HG03039 (cell line): ENCODE results near the gene ADAT1.
"Not testable (repeated sequence)": the region's sequence is repeated elsewhere in the genome, so short reads cannot be mapped to it uniquely, and the experiment has no call there.

Experiments
- ATAC-seq: cut with Tn5 transposase; IDR thresholded peaks from one replicate; pipeline ENCODE4 v1.9.1; 2021; ENCODE audit warnings: mild to moderate bottlenecking, moderate library complexity; ENCODE audit not compliant: unreplicated experiment

The ADAT1 gene

GRCh38 chr16:75621170-75621477 lies 2.0 kb downstream of the ADAT1 start:
- ATAC-seq: no peak

GRCh38 chr16:75620326-75621169 lies 2.5 kb downstream of the ADAT1 start:
- ATAC-seq: no peak

GRCh38 chr16:75618780-75619179 lies 4.3 kb downstream of the ADAT1 start:
- ATAC-seq: no peak

GRCh38 chr16:75617121-75617520 lies 6.0 kb downstream of the ADAT1 start:
- no peak for ATAC-seq

GRCh38 chr16:75616521-75617010 lies 6.5 kb downstream of the ADAT1 start:
- peak; percentile 55 for ATAC-seq

- ATAC-seq: no peak
These were observed 7.5 kb downstream of the ADAT1 start for GRCh38 chr16:75615619-75616018.

- no peak for ATAC-seq
These were observed 8.8 kb downstream of the ADAT1 start for GRCh38 chr16:75614066-75614897.

GRCh38 chr16:75606507-75606906 lies 16.6 kb downstream of the ADAT1 start:
- no peak for ATAC-seq

GRCh38 chr16:75603241-75603640 lies 19.8 kb downstream of the ADAT1 start:
- ATAC-seq: no peak

GRCh38 chr16:75599452-75600277 lies 23.4 kb downstream of the ADAT1 start:
- ATAC-seq: no peak

- no peak for ATAC-seq
These were observed 29.0 kb downstream of the ADAT1 start for GRCh38 chr16:75593825-75594820.

- no peak for ATAC-seq
These were observed 29.8 kb downstream of the ADAT1 start for GRCh38 chr16:75593308-75593707.

GRCh38 chr16:75591927-75592326 lies 31.2 kb downstream of the ADAT1 start:
- ATAC-seq: not testable (repeated sequence)

GRCh38 chr16:75590920-75591843 lies 31.9 kb downstream of the ADAT1 start:
- no peak for ATAC-seq

- ATAC-seq: no peak
These were observed 33.8 kb downstream of the ADAT1 start for GRCh38 chr16:75589306-75589705.

GRCh38 chr16:75588716-75589115 lies 34.4 kb downstream of the ADAT1 start:
- ATAC-seq: no peak

- no peak for ATAC-seq
These were observed 39.0 kb downstream of the ADAT1 start for GRCh38 chr16:75584108-75584507.

- ATAC-seq: no peak
These were observed 43.7 kb downstream of the ADAT1 start for GRCh38 chr16:75579281-75579834.

- no peak for ATAC-seq
These were observed 44.4 kb downstream of the ADAT1 start for GRCh38 chr16:75578725-75579124.
